HepG2 (cell line): ENCODE measurements around the gene TPI1. TPM values are rescaled to one million over a fixed set of nuclear protein-coding genes. Genes with fewer than 3 reads are reported as not detected.
A peak's percentile ranks its signal among the peaks of the same experiment; 100 is the strongest.

Experiments
- CCAR2 ChIP-seq: fragments of 200-400 bp; formaldehyde crosslinking; optimal IDR thresholded peaks from 2 replicates; pipeline ENCODE3; 2018; ENCODE audit warnings: low read depth, mild to moderate bottlenecking, low read length, moderate library complexity
- CHD2 ChIP-seq: IDR thresholded peaks from 2 replicates; pipeline ENCODE4 v1.6.1; 2011; ENCODE audit warnings: low read depth, low read length, improper control_type of control experiment
- DMTF1 ChIP-seq: sonication (generic); formaldehyde crosslinking; IDR thresholded peaks from 2 replicates; pipeline ENCODE4 v1.4.0; 2020; ENCODE audit warnings: mild to moderate bottlenecking, missing genetic modification reagents
- EED ChIP-seq: sonication (generic); formaldehyde crosslinking; IDR thresholded peaks from 2 replicates; pipeline ENCODE4 v1.5.0; 2020; ENCODE audit warnings: mild to moderate bottlenecking, missing genetic modification reagents
- GTF2F1 ChIP-seq: fragments of 150-350 bp; IDR thresholded peaks from 2 replicates; pipeline ENCODE4 v1.6.1; 2014; ENCODE audit warnings: low read length
- HNRNPK ChIP-seq: fragments of 200-400 bp; formaldehyde crosslinking; IDR thresholded peaks from 2 replicates; pipeline ENCODE4 v1.6.1; 2018; ENCODE audit warnings: low read length, low read depth, moderate library complexity, mild to moderate bottlenecking; ENCODE audit not compliant: poor library complexity, severe bottlenecking
- KDM4B ChIP-seq: sonication (generic); formaldehyde crosslinking; IDR thresholded peaks from 2 replicates; pipeline ENCODE4 v1.4.0; 2020; ENCODE audit warnings: missing genetic modification reagents
- NONO ChIP-seq, 2 experiments: fragments of 450-650 bp in 1 of 2; sonication (generic) in 1 of 2; formaldehyde crosslinking in 1 of 2; IDR thresholded peaks in 1 of 2; conservative IDR thresholded peaks in 1 of 2; 2 replicates each; pipeline versions ENCODE4 v1.6.1 to v1.8.0; 2017 to 2022; ENCODE audit warnings: mild to moderate bottlenecking in 1 of 2, missing genetic modification reagents in 1 of 2, moderate library complexity in 1 of 2
- NRL ChIP-seq: sonication (generic); formaldehyde crosslinking; IDR thresholded peaks from 2 replicates; pipeline ENCODE4 v1.5.0; 2020; ENCODE audit warnings: missing genetic modification reagents, mild to moderate bottlenecking, moderate library complexity, borderline replicate concordance
- SATB2 ChIP-seq: sonication (generic); formaldehyde crosslinking; IDR thresholded peaks from 2 replicates; pipeline ENCODE4 v1.5.0; 2020; ENCODE audit warnings: missing genetic modification reagents
- SETDB1 ChIP-seq: sonication (generic); formaldehyde crosslinking; IDR thresholded peaks from 2 replicates; pipeline ENCODE4 v1.5.1; 2020; ENCODE audit warnings: missing genetic modification reagents, mild to moderate bottlenecking, borderline replicate concordance
- TAF15 ChIP-seq: fragments of 200-400 bp; formaldehyde crosslinking; IDR thresholded peaks from one replicate; pipeline ENCODE4 v1.6.1; 2018; ENCODE audit warnings: mild to moderate bottlenecking, low read depth, low read length; ENCODE audit not compliant: poor library complexity, severe bottlenecking
- TEF ChIP-seq: sonication (generic); formaldehyde crosslinking; IDR thresholded peaks from 2 replicates; pipeline ENCODE4 v1.5.0; 2020; ENCODE audit warnings: missing genetic modification reagents
- ZFP91 ChIP-seq: sonication (generic); formaldehyde crosslinking; IDR thresholded peaks from 2 replicates; pipeline ENCODE4 v1.9.0; 2022; ENCODE audit warnings: missing genetic modification reagents, mild to moderate bottlenecking, borderline replicate concordance
- ZNF317 ChIP-seq: sonication (generic); formaldehyde crosslinking; IDR thresholded peaks from 2 replicates; pipeline ENCODE4 v1.5.0; 2020; ENCODE audit warnings: mild to moderate bottlenecking, missing genetic modification reagents
- ZNF318 ChIP-seq: sonication (generic); formaldehyde crosslinking; IDR thresholded peaks from 2 replicates; pipeline ENCODE4 v1.4.0; 2020; ENCODE audit warnings: mild to moderate bottlenecking, missing genetic modification reagents
- ZNF383 ChIP-seq: sonication (generic); formaldehyde crosslinking; IDR thresholded peaks from 2 replicates; pipeline ENCODE4 v1.4.0; 2020; ENCODE audit warnings: missing genetic modification reagents, mild to moderate bottlenecking, borderline replicate concordance
- ZNF713 ChIP-seq: sonication (generic); formaldehyde crosslinking; IDR thresholded peaks from 2 replicates; pipeline ENCODE4 v1.4.0; 2020; ENCODE audit warnings: mild to moderate bottlenecking, missing genetic modification reagents
- polyA plus RNA-seq, 8 experiments: library from polyadenylated mRNA; depleted of rRNA in 3 of 8; stranded (reverse) in 7 of 8; unstranded in 1 of 8; fragments of >200 nt; fragmentation: Illumina TruSeq in 4 of 8; extraction: Trizol in 4 of 8; gene quantifications; 2 replicates each; pipeline versions ENCODE4 v1.2.1 to v1.2.3, GENCODE V29; 2011 to 2016; ENCODE audit warnings: low read depth in 4 of 8, missing spikeins in 1 of 8, mixed read lengths in 1 of 8; ENCODE audit not compliant: insufficient read depth in 1 of 8
- total RNA-seq, 5 experiments: library from RNA; depleted of rRNA; stranded (reverse); fragments of >200 nt; fragmentation: Illumina TruSeq; extraction: Trizol; gene quantifications; 2 replicates each; pipeline ENCODE4 v1.2.3, GENCODE V29; 2016; ENCODE audit warnings: low read depth in 1 of 5

The TPI1 gene
- total and polyA plus RNA-seq, 2 of the 13 experiments (the other 11 are each of a cell fraction or from before 2014, with no cell fraction given), result 945 to 2,535 TPM

GRCh38 chr12:6850796-6851152 lies 16.6 kb upstream of the TPI1 start (continued):
- no peak for TF ChIP-seq ZNF318 (CRISPR knock-in tag)
- TF ChIP-seq CCAR2, result no peak
- no peak for TF ChIP-seq NONO (IDR thresholded peaks at IDR 0.05)
- no peak for TF ChIP-seq NONO (CRISPR knock-in tag; conservative IDR thresholded peaks at IDR 0.05)
- no peak for TF ChIP-seq EED (CRISPR knock-in tag)
- TF ChIP-seq TEF (CRISPR knock-in tag), result no peak
- no peak for TF ChIP-seq NRL
- no peak for TF ChIP-seq GTF2F1
- TF ChIP-seq CHD2, result no peak
- no peak for TF ChIP-seq ZNF317 (CRISPR knock-in tag)
- TF ChIP-seq SATB2 (CRISPR knock-in tag), result no peak
- no peak for TF ChIP-seq SETDB1 (CRISPR knock-in tag)
- no peak for TF ChIP-seq ZNF383 (CRISPR knock-in tag)
- no peak for TF ChIP-seq TAF15
- TF ChIP-seq ZNF713, result no peak
- 0 out of 2 replicates have a peak, but pooled peaks have one; percentile 24 for TF ChIP-seq ZFP91 (CRISPR knock-in tag)
- TF ChIP-seq HNRNPK, result no peak
- TF ChIP-seq KDM4B, result no peak
- TF ChIP-seq DMTF1 (CRISPR knock-in tag), result no peak
